ENCODE results near the gene ROM1.

GRCh38 chr11:62622476-62623089 is 9.5 kb downstream of the ROM1 start:
- TF ChIP-seq, protein P1, sequence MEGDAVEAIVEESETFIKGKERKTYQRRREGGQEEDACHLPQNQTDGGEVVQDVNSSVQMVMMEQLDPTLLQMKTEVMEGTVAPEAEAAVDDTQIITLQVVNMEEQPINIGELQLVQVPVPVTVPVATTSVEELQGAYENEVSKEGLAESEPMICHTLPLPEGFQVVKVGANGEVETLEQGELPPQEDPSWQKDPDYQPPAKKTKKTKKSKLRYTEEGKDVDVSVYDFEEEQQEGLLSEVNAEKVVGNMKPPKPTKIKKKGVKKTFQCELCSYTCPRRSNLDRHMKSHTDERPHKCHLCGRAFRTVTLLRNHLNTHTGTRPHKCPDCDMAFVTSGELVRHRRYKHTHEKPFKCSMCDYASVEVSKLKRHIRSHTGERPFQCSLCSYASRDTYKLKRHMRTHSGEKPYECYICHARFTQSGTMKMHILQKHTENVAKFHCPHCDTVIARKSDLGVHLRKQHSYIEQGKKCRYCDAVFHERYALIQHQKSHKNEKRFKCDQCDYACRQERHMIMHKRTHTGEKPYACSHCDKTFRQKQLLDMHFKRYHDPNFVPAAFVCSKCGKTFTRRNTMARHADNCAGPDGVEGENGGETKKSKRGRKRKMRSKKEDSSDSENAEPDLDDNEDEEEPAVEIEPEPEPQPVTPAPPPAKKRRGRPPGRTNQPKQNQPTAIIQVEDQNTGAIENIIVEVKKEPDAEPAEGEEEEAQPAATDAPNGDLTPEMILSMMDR (IDR thresholded peaks at IDR 0.05; ENCODE audit: insufficient read depth, low read length, poor library complexity, severe bottlenecking): no peak
- TF ChIP-seq EZH2phosphoT487 (conservative IDR thresholded peaks at IDR 0.05; ENCODE audit: low read length): no peak

Measured in SU-DHL-6 (cell line).